Measurements from ENCODE around the gene XPR1.
"Not testable (repeated sequence)": the region's sequence is repeated elsewhere in the genome, so short reads cannot be mapped to it uniquely, and the experiment has no call there.

GRCh38 chr1:180711260-180711659 is 79.4 kb downstream of the XPR1 start:
- not testable (repeated sequence) for TF ChIP-seq CTCF (IDR thresholded peaks at IDR 0.05; ENCODE audit: low read depth, low read length, poor library complexity, severe bottlenecking); EZH2phosphoT487 (IDR thresholded peaks at IDR 0.05; ENCODE audit: borderline replicate concordance, low read length)

Data from DOHH2 (cell line).